GM18873 (cell line): ENCODE measurements around the gene SLAMF1.
A peak's percentile ranks its signal among the peaks of the same experiment; 100 is the strongest.
"Not testable (repeated sequence)": the region's sequence is repeated elsewhere in the genome, so short reads cannot be mapped to it uniquely, and the experiment has no call there.

Experiments used
- ATAC-seq: cut with Tn5 transposase; IDR thresholded peaks from one replicate; pipeline ENCODE4 v1.9.1; 2021; ENCODE audit warnings: mild to moderate bottlenecking, moderate library complexity, moderate number of reproducible peaks; ENCODE audit not compliant: unreplicated experiment, low FRiP score

SLAMF1 gene

GRCh38 chr1:160646711-160647328 lies at the start of gene SLAMF1:
TSS of gene SLAMF1 (minus strand) at chr1:160647044. CDS start at chr1:160646945, 99 bp downstream.
- ATAC-seq = peak; percentile 52

- ATAC-seq = not testable (repeated sequence)
Observed at GRCh38 chr1:160692390-160692789, 45.5 kb upstream of the SLAMF1 start.

GRCh38 chr1:160685266-160685665 lies 38.4 kb upstream of the SLAMF1 start:
- ATAC-seq = no peak

DNA sequence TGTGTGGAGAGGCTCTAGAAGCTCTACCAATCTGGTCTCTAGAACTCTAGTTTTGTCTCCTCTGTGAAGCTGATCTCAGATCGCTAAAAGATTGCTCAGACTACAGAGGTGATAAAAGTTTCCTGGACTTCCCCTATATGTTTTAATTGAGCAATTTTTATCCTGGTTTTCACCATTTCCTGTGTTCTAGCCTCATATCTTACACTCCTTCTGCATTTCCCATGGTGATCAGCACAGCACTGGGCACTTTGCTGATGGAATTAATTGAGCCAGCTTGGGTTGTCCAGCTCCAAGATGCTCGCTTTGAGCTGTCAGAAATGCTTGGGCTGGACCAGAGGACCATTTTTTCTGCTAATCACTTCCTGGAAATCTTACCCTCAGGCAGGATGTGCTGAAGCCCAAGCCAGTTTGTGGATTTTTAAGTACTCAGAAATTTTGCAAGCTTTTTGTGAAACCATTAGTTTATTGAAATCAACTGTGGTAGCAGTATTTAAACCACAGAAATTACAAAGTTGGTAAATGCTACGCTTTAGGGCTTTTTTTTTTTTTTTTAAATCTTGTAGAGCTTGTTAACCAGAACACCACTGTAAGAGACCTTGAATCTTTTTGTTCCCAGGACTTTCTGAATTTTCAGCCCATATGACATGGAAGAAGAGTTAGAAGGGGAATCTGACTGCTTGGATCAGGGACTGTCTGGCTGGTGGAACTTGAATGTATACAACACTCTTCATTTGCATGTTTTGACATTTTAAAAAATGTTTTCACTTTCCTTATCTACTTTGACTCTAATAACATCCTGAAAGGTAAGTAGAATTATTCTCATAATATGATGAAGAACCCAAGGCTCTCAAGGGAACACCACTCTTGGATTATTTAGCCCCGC lies 36.4 kb upstream of the SLAMF1 start:
- ATAC-seq = no peak

GRCh38 chr1:160681891-160682140 lies 35.0 kb upstream of the SLAMF1 start:
- ATAC-seq = no peak

GRCh38 chr1:160681066-160681890 lies 34.4 kb upstream of the SLAMF1 start:
- ATAC-seq = no peak

GRCh38 chr1:160680399-160680798 lies 33.6 kb upstream of the SLAMF1 start:
- ATAC-seq = no peak

DNA sequence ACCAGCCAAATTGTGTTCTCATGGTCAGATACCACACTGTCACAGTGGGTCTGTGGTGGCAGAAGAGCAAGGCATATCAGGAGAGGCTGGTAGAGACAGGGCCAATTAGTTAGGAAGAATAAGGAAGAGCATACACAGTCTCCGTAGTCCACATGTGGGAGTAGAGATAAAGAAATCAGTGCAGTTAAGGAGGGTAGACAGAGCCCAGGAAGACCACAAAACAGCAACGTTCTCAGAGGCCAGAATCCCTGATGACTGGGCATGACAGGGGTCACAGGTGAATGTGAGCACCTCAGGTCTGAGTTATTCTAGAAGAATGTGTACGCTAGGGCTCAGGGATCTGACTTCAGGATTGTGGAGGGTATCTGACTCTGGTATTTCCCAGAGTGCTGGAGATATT lies 33.0 kb upstream of the SLAMF1 start:
- no peak for ATAC-seq

GRCh38 chr1:160676869-160677597 lies 30.2 kb upstream of the SLAMF1 start:
- ATAC-seq = no peak

- ATAC-seq = no peak
Observed at GRCh38 chr1:160675641-160676410, 29.0 kb upstream of the SLAMF1 start.

DNA sequence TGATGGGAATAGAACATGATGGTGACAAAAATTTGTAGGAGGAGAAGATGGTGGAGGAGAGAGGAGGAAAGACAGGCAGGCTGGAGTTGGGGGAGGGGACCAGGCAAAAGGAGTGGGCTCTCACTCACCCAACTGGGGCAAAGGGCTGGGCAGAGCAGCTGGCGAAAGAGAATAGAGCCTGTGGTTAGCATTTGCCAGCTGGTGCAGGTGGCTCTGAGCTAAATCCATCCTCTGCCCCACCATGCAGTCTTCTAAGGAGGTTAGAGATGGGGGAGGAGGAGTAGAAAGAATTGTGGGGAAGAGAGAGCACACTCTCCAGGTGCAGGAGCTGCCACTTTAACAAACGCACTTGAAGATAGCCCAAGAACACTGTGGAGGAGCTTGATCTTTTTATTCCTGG lies 27.6 kb upstream of the SLAMF1 start:
- peak; percentile 41 for ATAC-seq

DNA sequence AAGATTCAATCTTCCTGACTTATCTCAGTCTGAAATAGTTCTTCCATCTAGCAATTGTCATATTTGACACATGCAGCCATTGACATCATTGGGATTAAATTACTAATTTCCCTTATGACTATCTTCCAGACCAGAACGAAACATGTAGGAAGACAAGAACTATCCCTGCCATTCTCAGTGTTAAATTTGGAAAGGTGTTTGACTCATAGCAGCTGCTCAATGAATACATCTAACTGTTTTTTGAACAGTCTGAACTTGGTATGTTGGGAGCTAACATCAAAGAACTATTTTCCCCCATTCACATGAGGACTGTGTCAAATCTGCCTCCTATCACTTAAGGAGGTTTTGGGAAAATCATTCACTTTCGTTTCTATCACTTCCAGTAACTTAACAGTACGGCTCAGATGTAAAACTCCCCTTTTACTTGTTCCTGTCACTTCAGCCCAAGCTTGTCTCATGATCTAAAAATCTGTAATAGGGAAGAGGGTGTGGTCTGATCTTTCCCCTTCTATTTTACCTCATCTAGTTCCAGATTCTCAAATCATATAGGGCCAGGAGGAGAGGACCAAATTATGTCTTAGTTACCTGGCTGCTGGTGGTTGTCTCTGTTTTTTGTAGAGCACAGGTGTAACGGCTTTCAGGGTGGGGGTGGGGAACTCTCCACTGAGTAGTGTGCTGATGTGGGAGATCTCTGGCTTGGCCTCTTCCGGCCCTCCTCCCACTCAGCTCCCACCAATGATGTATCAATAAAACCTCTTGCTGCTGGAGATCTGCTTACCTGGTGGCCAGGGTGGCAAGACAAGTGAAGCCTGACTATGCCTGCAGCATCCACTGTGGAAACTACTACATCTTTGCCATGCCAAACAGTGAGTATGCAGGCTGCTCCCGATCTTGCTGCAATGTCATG lies 26.2 kb upstream of the SLAMF1 start:
- ATAC-seq = no peak

DNA sequence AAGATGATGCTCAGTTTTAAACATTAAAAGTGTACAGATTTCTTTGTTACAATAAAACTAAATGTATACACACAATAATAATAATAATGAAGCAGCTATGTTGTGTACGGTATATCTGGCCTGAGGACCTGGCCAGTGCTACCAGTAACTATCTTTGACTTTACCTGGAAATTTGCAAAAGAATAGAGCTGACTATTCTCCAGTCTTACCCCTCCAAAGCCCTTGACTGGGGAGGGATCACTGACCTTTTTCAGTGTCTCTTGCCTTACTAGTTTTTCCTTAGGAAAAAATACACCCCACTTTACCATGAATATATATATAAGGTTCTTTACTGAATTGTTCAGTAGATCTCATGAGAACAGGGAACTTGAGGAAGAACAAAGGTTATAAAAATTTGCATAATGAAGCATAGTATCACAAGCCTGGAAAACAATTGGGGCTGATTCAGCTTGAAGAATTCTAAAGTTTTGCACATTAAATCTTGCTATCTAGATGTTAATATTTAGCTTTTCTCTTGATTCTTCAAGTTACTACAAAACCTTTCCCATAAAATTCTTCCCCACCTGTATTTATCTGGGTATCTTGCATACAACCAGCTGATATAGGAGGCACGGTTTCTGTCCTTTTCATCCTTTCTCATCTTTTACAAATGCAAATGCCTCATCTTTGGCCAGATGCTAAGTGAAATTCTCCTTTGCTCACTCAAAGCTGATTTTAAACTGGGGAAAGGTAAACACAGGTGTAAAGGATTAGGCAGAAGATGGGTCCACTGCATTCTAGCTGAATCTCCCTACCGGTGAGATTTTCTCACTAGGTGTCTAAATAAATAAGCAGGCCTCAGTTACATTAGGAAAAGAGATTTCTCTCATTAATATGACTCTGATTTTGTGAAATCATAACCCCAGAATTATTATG lies 25.0 kb upstream of the SLAMF1 start:
- no peak for ATAC-seq

DNA sequence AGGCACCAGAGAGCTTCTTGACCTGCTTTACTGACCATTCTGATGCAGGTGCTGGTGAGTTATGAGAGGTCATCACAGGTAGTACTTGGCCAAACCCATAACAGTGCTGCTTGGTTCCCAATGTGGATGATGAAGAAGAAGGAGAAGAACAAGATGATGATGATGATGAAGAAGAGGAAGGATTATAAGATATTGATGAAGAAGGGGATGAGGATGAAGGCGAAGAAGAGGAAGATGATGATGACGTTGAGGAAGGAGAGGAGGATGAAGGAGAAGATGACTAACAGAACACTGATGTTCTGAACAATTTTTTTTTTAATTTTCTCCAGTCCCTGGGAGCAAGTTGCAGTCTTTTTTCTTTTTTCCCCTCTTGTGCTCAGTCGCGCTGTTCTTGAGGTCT lies 23.9 kb upstream of the SLAMF1 start:
- ATAC-seq = no peak

DNA sequence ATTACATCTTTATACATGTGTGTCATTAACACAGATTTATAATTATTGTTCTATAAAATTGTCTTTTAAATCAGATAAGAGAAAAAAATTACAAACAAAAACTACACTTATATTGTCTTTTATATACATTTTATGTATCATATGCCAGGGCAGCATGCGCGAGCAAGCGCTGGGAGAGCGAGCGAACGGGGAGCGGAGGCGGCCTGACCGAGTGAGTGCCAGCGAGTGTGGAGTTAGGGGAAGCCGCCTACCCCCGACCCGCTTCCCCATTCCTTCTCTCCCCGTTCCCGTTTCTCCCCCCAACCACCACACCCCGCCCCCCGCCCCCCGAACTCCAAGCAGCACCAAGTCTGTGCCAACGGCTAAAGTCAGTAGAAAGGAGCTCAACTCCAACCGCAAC lies 23.0 kb upstream of the SLAMF1 start:
- no peak for ATAC-seq

DNA sequence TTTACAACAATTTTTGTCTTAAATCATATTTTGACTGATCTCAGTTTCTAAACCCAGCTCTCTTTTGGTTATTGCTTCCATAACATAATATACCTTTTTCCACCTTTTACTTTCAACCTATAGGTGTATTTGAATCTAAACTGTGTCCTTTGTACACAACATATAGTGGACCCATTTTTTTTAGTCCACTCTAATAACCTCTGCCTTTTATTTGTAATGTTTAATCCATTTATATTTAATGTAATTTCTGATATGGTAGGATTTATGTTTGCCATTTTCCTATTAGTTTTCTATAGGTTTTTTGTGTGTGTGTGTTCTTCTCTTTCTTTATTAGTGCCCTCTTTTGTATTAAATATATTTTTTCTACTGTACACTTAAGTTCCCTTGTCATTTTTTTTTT lies 22.4 kb upstream of the SLAMF1 start:
- no peak for ATAC-seq

DNA sequence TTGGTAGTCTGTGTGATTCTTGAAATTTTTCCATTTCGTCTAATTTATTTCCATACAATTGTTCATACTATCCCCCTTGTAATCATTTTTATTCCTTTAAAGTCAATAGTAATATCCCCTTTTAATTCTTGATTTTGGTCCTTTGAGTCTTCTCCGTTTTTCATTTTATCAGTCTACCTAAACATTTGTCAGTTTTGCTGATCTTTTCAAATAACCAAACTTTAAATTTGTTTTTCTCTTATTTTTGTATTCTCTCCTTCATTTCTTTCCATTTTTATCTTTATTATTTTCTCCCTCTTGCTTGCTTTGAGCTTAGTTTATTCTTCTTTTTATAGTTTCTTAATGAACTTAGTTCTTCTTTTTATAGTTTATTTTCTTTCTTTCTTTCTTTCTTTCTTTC lies 21.1 kb upstream of the SLAMF1 start:
- no peak for ATAC-seq

- ATAC-seq = no peak
Observed at GRCh38 chr1:160666079-160666442, 19.2 kb upstream of the SLAMF1 start.
